HG02852 (cell line): Measurements from ENCODE around the gene NXPE3.

Source experiments
- ATAC-seq: cut with Tn5 transposase; IDR thresholded peaks from one replicate; pipeline ENCODE4 v1.9.1; 2021; ENCODE audit warnings: mild to moderate bottlenecking, moderate library complexity; ENCODE audit not compliant: unreplicated experiment

NXPE3 gene

GRCh38 chr3:101801174-101801573 lies 22.2 kb downstream of the NXPE3 start:
- ATAC-seq: no peak

GRCh38 chr3:101802179-101802578 lies 23.2 kb downstream of the NXPE3 start:
- ATAC-seq: no peak

- peak; percentile 97 for ATAC-seq
These were observed 24.3 kb downstream of the NXPE3 start for GRCh38 chr3:101803173-101803782.

GRCh38 chr3:101803939-101804338 lies 24.9 kb downstream of the NXPE3 start:
- ATAC-seq: no peak

GRCh38 chr3:101806491-101806890 lies 27.5 kb downstream of the NXPE3 start:
- no peak for ATAC-seq

- peak; percentile 68 for ATAC-seq
These were observed 28.9 kb downstream of the NXPE3 start for GRCh38 chr3:101807888-101808287.

- ATAC-seq: no peak
These were observed 30.4 kb downstream of the NXPE3 start for GRCh38 chr3:101809178-101810021.

GRCh38 chr3:101810022-101810418 lies 31.0 kb downstream of the NXPE3 start:
- ATAC-seq: no peak

- ATAC-seq: no peak
These were observed 32.9 kb downstream of the NXPE3 start for GRCh38 chr3:101811875-101812274.

GRCh38 chr3:101812895-101813294 lies 33.9 kb downstream of the NXPE3 start:
- no peak for ATAC-seq

- ATAC-seq: no peak
These were observed 34.9 kb downstream of the NXPE3 start for GRCh38 chr3:101813817-101814440.

GRCh38 chr3:101814835-101815234 lies 35.8 kb downstream of the NXPE3 start:
- no peak for ATAC-seq

GRCh38 chr3:101816215-101817149 lies 37.5 kb downstream of the NXPE3 start:
- ATAC-seq: no peak

GRCh38 chr3:101817992-101818391 lies 39.0 kb downstream of the NXPE3 start:
- ATAC-seq: no peak

- peak; percentile 76 for ATAC-seq
These were observed 40.7 kb downstream of the NXPE3 start for GRCh38 chr3:101819649-101820206.

GRCh38 chr3:101821503-101821902 lies 42.5 kb downstream of the NXPE3 start:
- no peak for ATAC-seq

- ATAC-seq: no peak
These were observed 44.5 kb downstream of the NXPE3 start for GRCh38 chr3:101823525-101823924.

- ATAC-seq: no peak
These were observed 45.7 kb downstream of the NXPE3 start for GRCh38 chr3:101824702-101825101.

GRCh38 chr3:101825904-101826445 lies 47.0 kb downstream of the NXPE3 start:
- no peak for ATAC-seq
